ENCODE measurements around the gene MGARP.

DNA sequence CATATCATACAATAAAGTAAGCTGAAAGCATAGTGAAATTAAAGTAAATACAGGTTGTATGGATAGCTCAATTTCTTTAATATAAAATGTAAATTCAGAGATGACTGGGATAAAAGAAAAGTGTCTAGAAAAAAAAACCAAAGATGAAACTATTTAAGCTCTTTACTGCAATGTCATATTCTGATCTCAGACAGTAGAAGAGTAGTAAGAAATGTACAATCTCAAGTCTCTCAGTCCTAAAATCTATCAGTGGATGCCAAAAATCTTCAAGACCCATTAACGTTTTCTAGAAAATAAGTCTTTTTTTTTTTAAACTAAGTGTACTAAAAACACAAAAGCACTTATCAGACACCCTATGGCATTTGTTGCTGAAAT lies 13.8 kb downstream of the MGARP start:
- TF ChIP-seq, protein P1, sequence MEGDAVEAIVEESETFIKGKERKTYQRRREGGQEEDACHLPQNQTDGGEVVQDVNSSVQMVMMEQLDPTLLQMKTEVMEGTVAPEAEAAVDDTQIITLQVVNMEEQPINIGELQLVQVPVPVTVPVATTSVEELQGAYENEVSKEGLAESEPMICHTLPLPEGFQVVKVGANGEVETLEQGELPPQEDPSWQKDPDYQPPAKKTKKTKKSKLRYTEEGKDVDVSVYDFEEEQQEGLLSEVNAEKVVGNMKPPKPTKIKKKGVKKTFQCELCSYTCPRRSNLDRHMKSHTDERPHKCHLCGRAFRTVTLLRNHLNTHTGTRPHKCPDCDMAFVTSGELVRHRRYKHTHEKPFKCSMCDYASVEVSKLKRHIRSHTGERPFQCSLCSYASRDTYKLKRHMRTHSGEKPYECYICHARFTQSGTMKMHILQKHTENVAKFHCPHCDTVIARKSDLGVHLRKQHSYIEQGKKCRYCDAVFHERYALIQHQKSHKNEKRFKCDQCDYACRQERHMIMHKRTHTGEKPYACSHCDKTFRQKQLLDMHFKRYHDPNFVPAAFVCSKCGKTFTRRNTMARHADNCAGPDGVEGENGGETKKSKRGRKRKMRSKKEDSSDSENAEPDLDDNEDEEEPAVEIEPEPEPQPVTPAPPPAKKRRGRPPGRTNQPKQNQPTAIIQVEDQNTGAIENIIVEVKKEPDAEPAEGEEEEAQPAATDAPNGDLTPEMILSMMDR (conservative IDR thresholded peaks at IDR 0.05 in 1 of 2, IDR thresholded peaks at IDR 0.05 in 1 of 2; ENCODE audit: low read depth in 1 of 2, low read length in 2 of 2) = no peak
- TF ChIP-seq EZH2 (IDR thresholded peaks at IDR 0.05; ENCODE audit: low read length, missing control alignments) = no peak

Measured in fibroblast of lung (primary cell).